Mucosa of rectum (tissue), 2 donors: ENCODE data around the gene JAG1.

Experiments used
- H3K27ac ChIP-seq, 2 donors: one replicate each; pipeline ENCODE4 v1.7.0; 2013; ENCODE audit warnings: inconsistent platforms in 2 of 2, low read depth in 2 of 2, low read length in 2 of 2
- H3K27me3 ChIP-seq, 2 donors: one replicate each; pipeline ENCODE4 v1.7.0; 2013; ENCODE audit warnings: low read length in 2 of 2; ENCODE audit not compliant: control insufficient read depth in 2 of 2, insufficient read depth in 2 of 2
- H3K36me3 ChIP-seq, 2 donors: one replicate each; pipeline ENCODE4 v1.7.0; 2013; ENCODE audit warnings: low read length in 2 of 2; ENCODE audit not compliant: control insufficient read depth in 2 of 2, insufficient read depth in 2 of 2
- H3K4me1 ChIP-seq, 2 donors: one replicate each; pipeline ENCODE4 v1.7.0; 2013; ENCODE audit warnings: low read length in 2 of 2, mild to moderate bottlenecking in 1 of 2; ENCODE audit not compliant: control insufficient read depth in 2 of 2, insufficient read depth in 2 of 2
- H3K4me3 ChIP-seq, 2 donors: one replicate each; pipeline ENCODE4 v1.7.0; 2013; ENCODE audit warnings: low read length in 2 of 2
- H3K9ac ChIP-seq, 2 donors: one replicate each; pipeline ENCODE4 v1.7.0; 2013; ENCODE audit warnings: low read length in 2 of 2, low read depth in 1 of 2, mild to moderate bottlenecking in 1 of 2
- H3K9me3 ChIP-seq, 2 donors: one replicate each; pipeline ENCODE4 v1.7.0; 2013; ENCODE audit warnings: low read length in 2 of 2; ENCODE audit not compliant: control insufficient read depth in 2 of 2
- donor health status: healthy.
- donor health status: Normal muscosa, but diverticular disease.

JAG1 gene

GRCh38 chr20:10673842-10674683 is at the start of gene JAG1:
TSS of gene JAG1 (minus strand) at chr20:10673999. CDS start at chr20:10673530, 469 bp downstream.
- Histone ChIP-seq H3K4me1 (peaks cover 14 to 20% of the 10 kb centered on the region in 2 donors), H3K27ac (peak within 1 kb of the TSS; percentile 97 to 98), H3K9me3 (no peaks in the 10 kb centered on the region), H3K4me3 (peak within 1 kb of the TSS; percentile 87 to 93), H3K36me3 (peaks cover 0 to 10% of the 10 kb centered on the region in 2 donors), H3K27me3 (no peaks in the 10 kb centered on the region), H3K9ac (peak within 1 kb of the TSS; percentile 92 to 96)

GRCh38 chr20:10721976-10722375 is 48.2 kb upstream of the JAG1 start:
- peaks cover 13 to 17% of the 10 kb centered on the region in 2 donors for H3K4me1 ChIP-seq

GRCh38 chr20:10721137-10721896 is 47.5 kb upstream of the JAG1 start:
- Histone ChIP-seq H3K36me3 (no peaks in the 10 kb centered on the region), H3K27ac (peak overlapping the region in 1 of 2 donors; percentile 74), H3K27me3 (no peaks in the 10 kb centered on the region), H3K4me3 (no peak overlapping the region), H3K9ac (no peak overlapping the region), H3K4me1 (peaks cover 14 to 23% of the 10 kb centered on the region in 2 donors), H3K9me3 (no peaks in the 10 kb centered on the region)

More at GRCh38 chr20:10721976-10722375, 48.2 kb upstream of the JAG1 start:
- no peaks in the 10 kb centered on the region for H3K27me3 ChIP-seq
- no peak overlapping the region for H3K4me3 ChIP-seq
- H3K9ac ChIP-seq: no peak overlapping the region
- H3K27ac ChIP-seq: no peak overlapping the region
- no peaks in the 10 kb centered on the region for H3K9me3 ChIP-seq
- no peaks in the 10 kb centered on the region for H3K36me3 ChIP-seq

- no peaks in the 10 kb centered on the region for H3K27me3 ChIP-seq
- H3K36me3 ChIP-seq: no peaks in the 10 kb centered on the region
- H3K9me3 ChIP-seq: no peaks in the 10 kb centered on the region
- H3K4me3 ChIP-seq: no peak overlapping the region
- peak overlapping the region; percentile 64 to 74 for H3K27ac ChIP-seq
- no peak overlapping the region for H3K9ac ChIP-seq
- peaks cover 18 to 24% of the 10 kb centered on the region in 2 donors for H3K4me1 ChIP-seq
Measured at GRCh38 chr20:10720565-10720964, 46.8 kb upstream of the JAG1 start.

- H3K4me3 ChIP-seq: no peak overlapping the region
- peak overlapping the region; percentile 64 to 74 for H3K27ac ChIP-seq
- H3K36me3 ChIP-seq: no peaks in the 10 kb centered on the region
Measured at GRCh38 chr20:10719740-10720385, 46.1 kb upstream of the JAG1 start.

GRCh38 chr20:10718661-10719060 is 44.9 kb upstream of the JAG1 start:
- Histone ChIP-seq H3K9ac (no peak overlapping the region), H3K4me3 (no peak overlapping the region), H3K36me3 (no peaks in the 10 kb centered on the region), H3K27me3 (no peaks in the 10 kb centered on the region), H3K4me1 (peaks cover 18 to 31% of the 10 kb centered on the region in 2 donors), H3K9me3 (no peaks in the 10 kb centered on the region), H3K27ac (peak overlapping the region in 1 of 2 donors; percentile 57)

More at GRCh38 chr20:10719740-10720385, 46.1 kb upstream of the JAG1 start:
- Histone ChIP-seq H3K9ac (no peak overlapping the region), H3K9me3 (no peaks in the 10 kb centered on the region), H3K27me3 (no peaks in the 10 kb centered on the region), H3K4me1 (peaks cover 18 to 28% of the 10 kb centered on the region in 2 donors)

GRCh38 chr20:10716855-10717254 is 43.1 kb upstream of the JAG1 start:
- Histone ChIP-seq H3K9me3 (no peaks in the 10 kb centered on the region), H3K4me1 (peaks cover 18 to 31% of the 10 kb centered on the region in 2 donors), H3K4me3 (no peak overlapping the region), H3K9ac (peak overlapping the region in 1 of 2 donors; percentile 1), H3K27me3 (no peaks in the 10 kb centered on the region), H3K27ac (no peak overlapping the region), H3K36me3 (no peaks in the 10 kb centered on the region)

GRCh38 chr20:10715035-10715434 is 41.2 kb upstream of the JAG1 start:
- Histone ChIP-seq H3K4me1 (peaks cover 15 to 30% of the 10 kb centered on the region in 2 donors), H3K9ac (no peak overlapping the region), H3K36me3 (no peaks in the 10 kb centered on the region), H3K27ac (no peak overlapping the region), H3K27me3 (no peaks in the 10 kb centered on the region), H3K4me3 (no peak overlapping the region), H3K9me3 (no peaks in the 10 kb centered on the region)

GRCh38 chr20:10714236-10714975 is 40.6 kb upstream of the JAG1 start:
- H3K4me3 ChIP-seq: no peak overlapping the region
- H3K36me3 ChIP-seq: no peaks in the 10 kb centered on the region
- H3K27me3 ChIP-seq: no peaks in the 10 kb centered on the region
- no peaks in the 10 kb centered on the region for H3K9me3 ChIP-seq
- no peak overlapping the region for H3K9ac ChIP-seq
- no peak overlapping the region for H3K27ac ChIP-seq
- peaks cover 15 to 31% of the 10 kb centered on the region in 2 donors for H3K4me1 ChIP-seq
